Measurements from ENCODE around the gene RHAG. TPM values are rescaled to one million over a fixed set of nuclear protein-coding genes. Genes with fewer than 3 reads are reported as not detected.

RHAG gene
- total RNA-seq, 2 experiments from 2014 or later: not detected

GRCh38 chr6:49662231-49662891, 25.7 kb upstream of the RHAG start:
- no peak overlapping the region for H3K4me3 ChIP-seq (ENCODE audit: low read depth, low read length, poor library complexity, severe bottlenecking)
- no peaks in the 10 kb centered on the region for H3K9me2 ChIP-seq (ENCODE audit: insufficient read depth, low read length)
- H3K79me2 ChIP-seq (ENCODE audit: insufficient read depth, low read depth, low read length): no peaks in the 10 kb centered on the region
- H3K4me2 ChIP-seq (ENCODE audit: low read length): no peak overlapping the region
- no peaks in the 10 kb centered on the region for H3K4me1 ChIP-seq (ENCODE audit: insufficient read depth, low read length, poor library complexity, severe bottlenecking)
- no peaks in the 10 kb centered on the region for H4K20me1 ChIP-seq (ENCODE audit: insufficient read depth, low read length)
- no TSS peak for BruUV-seq (replicated peaks)
- H3K9me3 ChIP-seq (ENCODE audit: low read length): no peaks in the 10 kb centered on the region
- TF ChIP-seq EZH2phosphoT487 (IDR thresholded peaks at IDR 0.05; ENCODE audit: borderline replicate concordance, low read depth, low read length) (no peak), CTCF (conservative IDR thresholded peaks at IDR 0.05; ENCODE audit: low read length) (no peak)
- no peak overlapping the region for H2AFZ ChIP-seq (ENCODE audit: low read length)
- CTCF ChIA-PET (ENCODE audit: unreplicated experiment): no interaction called here
- DNase-seq (ENCODE audit: low spot score): no peak
- intact Hi-C loops (cut with micrococcal nuclease; ENCODE audit: unreplicated experiment): no loop called here
- POLR2A ChIA-PET: interaction anchor here (0.7 kb wide), 1 partner anchor 120 kb away, joined by 3 read pairs; no protein-coding TSS in a partner anchor
- no peak overlapping the region for H3K27ac ChIP-seq (ENCODE audit: low read depth, low read length, poor library complexity, severe bottlenecking)
- no peaks in the 10 kb centered on the region for H3K36me3 ChIP-seq (ENCODE audit: insufficient read depth, low read length)

GRCh38 chr6:49653942-49654341, 17.3 kb upstream of the RHAG start:
- no peaks in the 10 kb centered on the region for H4K20me1 ChIP-seq (ENCODE audit: insufficient read depth, low read length)
- intact Hi-C loops (cut with micrococcal nuclease; ENCODE audit: unreplicated experiment): no loop called here
- TF ChIP-seq CTCF (conservative IDR thresholded peaks at IDR 0.05; ENCODE audit: low read length) (no peak), EZH2phosphoT487 (IDR thresholded peaks at IDR 0.05; ENCODE audit: borderline replicate concordance, low read depth, low read length) (no peak)
- no peaks in the 10 kb centered on the region for H3K9me2 ChIP-seq (ENCODE audit: insufficient read depth, low read length)
- ChIA-PET CTCF (ENCODE audit: unreplicated experiment) (no interaction called here), POLR2A (interaction anchor here (0.7 kb wide), 1 partner anchor 477 kb away, joined by 3 read pairs; no protein-coding TSS in a partner anchor)
- H3K27ac ChIP-seq (ENCODE audit: low read depth, low read length, poor library complexity, severe bottlenecking): no peak overlapping the region
- no peaks in the 10 kb centered on the region for H3K79me2 ChIP-seq (ENCODE audit: insufficient read depth, low read depth, low read length)
- BruUV-seq (replicated peaks): no TSS peak
- H2AFZ ChIP-seq (ENCODE audit: low read length): no peak overlapping the region
- no peak overlapping the region for H3K4me3 ChIP-seq (ENCODE audit: low read depth, low read length, poor library complexity, severe bottlenecking)
- H3K9me3 ChIP-seq (ENCODE audit: low read length): no peaks in the 10 kb centered on the region
- H3K36me3 ChIP-seq (ENCODE audit: insufficient read depth, low read length): no peaks in the 10 kb centered on the region
- no peaks in the 10 kb centered on the region for H3K4me1 ChIP-seq (ENCODE audit: insufficient read depth, low read length, poor library complexity, severe bottlenecking)
- no peak for DNase-seq (ENCODE audit: low spot score)
- no peak overlapping the region for H3K4me2 ChIP-seq (ENCODE audit: low read length)

GRCh38 chr6:49653438-49653837, 16.8 kb upstream of the RHAG start:
- POLR2A ChIA-PET: interaction anchor here (0.7 kb wide), 1 partner anchor 477 kb away, joined by 3 read pairs; no protein-coding TSS in a partner anchor
- Histone ChIP-seq H3K79me2 (ENCODE audit: insufficient read depth, low read depth, low read length) (no peaks in the 10 kb centered on the region), H3K27ac (ENCODE audit: low read depth, low read length, poor library complexity, severe bottlenecking) (no peak overlapping the region), H3K4me3 (ENCODE audit: low read depth, low read length, poor library complexity, severe bottlenecking) (no peak overlapping the region), H3K4me1 (ENCODE audit: insufficient read depth, low read length, poor library complexity, severe bottlenecking) (no peaks in the 10 kb centered on the region), H3K9me3 (ENCODE audit: low read length) (no peaks in the 10 kb centered on the region), H4K20me1 (ENCODE audit: insufficient read depth, low read length) (no peaks in the 10 kb centered on the region), H3K4me2 (ENCODE audit: low read length) (no peak overlapping the region), H3K36me3 (ENCODE audit: insufficient read depth, low read length) (no peaks in the 10 kb centered on the region), H2AFZ (ENCODE audit: low read length) (no peak overlapping the region), H3K9me2 (ENCODE audit: insufficient read depth, low read length) (no peaks in the 10 kb centered on the region)
- TF ChIP-seq CTCF (conservative IDR thresholded peaks at IDR 0.05; ENCODE audit: low read length) (no peak), EZH2phosphoT487 (IDR thresholded peaks at IDR 0.05; ENCODE audit: borderline replicate concordance, low read depth, low read length) (no peak)
- intact Hi-C loops (cut with micrococcal nuclease; ENCODE audit: unreplicated experiment): no loop called here
- BruUV-seq (replicated peaks): no TSS peak
- CTCF ChIA-PET (ENCODE audit: unreplicated experiment): no interaction called here
- DNase-seq (ENCODE audit: low spot score): no peak

Data from OCI-LY7 (cell line).